Cardiac muscle cell (in vitro differentiated cells and primary cell): ENCODE results near the gene GABRG3. TPM values are rescaled to one million over a fixed set of nuclear protein-coding genes. Genes with fewer than 3 reads are reported as not detected.

ENCODE experiments used
- DNase-seq, 2 donors: peaks; one replicate each; pipeline versions ENCODE4 v3.0.0 to v3.0.0-alpha.2; 2010 to 2017; ENCODE audit warnings: low read depth in 1 of 2, low spot score in 1 of 2
- H3K27ac ChIP-seq: fragments of 200-600 bp; sonication (generic); 2 replicates; pipeline ENCODE4 v1.5.1; 2016
- H3K27me3 ChIP-seq: fragments of 200-600 bp; sonication (generic); 2 replicates; pipeline ENCODE4 v1.6.0; 2016; ENCODE audit warnings: control low read depth
- H3K36me3 ChIP-seq: fragments of 200-600 bp; sonication (generic); 2 replicates; pipeline ENCODE4 v1.5.1; 2016; ENCODE audit warnings: control low read depth
- H3K4me1 ChIP-seq: fragments of 200-600 bp; sonication (generic); 2 replicates; pipeline ENCODE4 v1.8.1; 2017; ENCODE audit warnings: low read depth, mild to moderate bottlenecking, mixed run types
- H3K4me3 ChIP-seq: fragments of 200-600 bp; sonication (generic); 2 replicates; pipeline ENCODE4 v1.5.1; 2016; ENCODE audit warnings: mild to moderate bottlenecking
- H3K9me3 ChIP-seq: fragments of 200-600 bp; sonication (generic); 2 replicates; pipeline ENCODE4 v1.5.1; 2017; ENCODE audit warnings: low read depth, mild to moderate bottlenecking, control low read depth
- CTCF ChIP-seq: IDR thresholded peaks from 2 replicates; pipeline ENCODE4 v1.5.1; 2012; ENCODE audit warnings: low read depth, mild to moderate bottlenecking, low read length
- polyA plus RNA-seq: library from polyadenylated mRNA; unstranded; fragments of >200 nt; fragmentation: Nextera tagmentation; extraction: Ambion mirVana; gene quantifications from 2 replicates; pipeline ENCODE4 v1.2.1, GENCODE V29; 2016
- total RNA-seq: library from RNA; depleted of rRNA; stranded (reverse); fragments of >200 nt; gene quantifications from 2 replicates; pipeline ENCODE4 v1.2.3, GENCODE V29; 2016

The GABRG3 gene
- total and polyA plus RNA-seq, 2 experiments from 2014 or later = not detected

DNA sequence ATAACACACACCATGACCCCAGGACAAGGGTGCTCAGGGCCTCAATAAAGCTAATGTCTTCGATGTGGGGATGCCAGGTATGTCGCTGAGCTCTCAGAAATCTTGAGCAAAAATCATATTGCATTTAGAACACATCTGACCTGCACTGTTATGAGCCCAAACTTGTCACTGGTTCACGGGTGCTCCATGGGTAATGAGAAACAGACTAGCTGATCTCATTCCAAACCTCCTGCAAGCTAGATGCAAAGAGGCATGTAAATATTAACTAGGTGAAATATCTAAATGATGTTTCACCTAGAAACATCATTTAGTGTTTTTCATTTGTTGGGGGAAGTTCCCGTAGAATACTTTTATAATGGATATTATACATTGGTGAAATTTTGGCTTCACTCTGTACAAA is 578.8 kb downstream of the GABRG3 start:
- H3K4me1 ChIP-seq = no peaks in the 10 kb centered on the region
- no peaks in the 10 kb centered on the region for H3K9me3 ChIP-seq
- no peaks in the 10 kb centered on the region for H3K27me3 ChIP-seq
- no peaks in the 10 kb centered on the region for H3K36me3 ChIP-seq
- DNase-seq = no peak
- TF ChIP-seq CTCF = no peak
- H3K4me3 ChIP-seq = no peak overlapping the region
- no peak overlapping the region for H3K27ac ChIP-seq

GRCh38 chr15:27550635-27551034 is 579.7 kb downstream of the GABRG3 start:
- H3K27ac ChIP-seq = no peak overlapping the region
- no peak for TF ChIP-seq CTCF
- no peak for DNase-seq
- H3K27me3 ChIP-seq = no peaks in the 10 kb centered on the region
- H3K4me1 ChIP-seq = no peaks in the 10 kb centered on the region
- no peak overlapping the region for H3K4me3 ChIP-seq
- H3K36me3 ChIP-seq = no peaks in the 10 kb centered on the region
- no peaks in the 10 kb centered on the region for H3K9me3 ChIP-seq

GRCh38 chr15:27561816-27562215 is 590.8 kb downstream of the GABRG3 start:
- no peak for TF ChIP-seq CTCF
- no peaks in the 10 kb centered on the region for H3K27me3 ChIP-seq
- H3K36me3 ChIP-seq = no peaks in the 10 kb centered on the region
- H3K4me1 ChIP-seq = no peaks in the 10 kb centered on the region
- no peaks in the 10 kb centered on the region for H3K9me3 ChIP-seq
- H3K27ac ChIP-seq = no peak overlapping the region
- H3K4me3 ChIP-seq = no peak overlapping the region
- no peak for DNase-seq

GRCh38 chr15:27563765-27564370 is 592.9 kb downstream of the GABRG3 start:
- H3K36me3 ChIP-seq = no peaks in the 10 kb centered on the region
- no peaks in the 10 kb centered on the region for H3K27me3 ChIP-seq
- H3K9me3 ChIP-seq = no peaks in the 10 kb centered on the region
- DNase-seq = no peak
- no peak overlapping the region for H3K27ac ChIP-seq
- TF ChIP-seq CTCF = no peak
- H3K4me1 ChIP-seq = no peaks in the 10 kb centered on the region
- no peak overlapping the region for H3K4me3 ChIP-seq

DNA sequence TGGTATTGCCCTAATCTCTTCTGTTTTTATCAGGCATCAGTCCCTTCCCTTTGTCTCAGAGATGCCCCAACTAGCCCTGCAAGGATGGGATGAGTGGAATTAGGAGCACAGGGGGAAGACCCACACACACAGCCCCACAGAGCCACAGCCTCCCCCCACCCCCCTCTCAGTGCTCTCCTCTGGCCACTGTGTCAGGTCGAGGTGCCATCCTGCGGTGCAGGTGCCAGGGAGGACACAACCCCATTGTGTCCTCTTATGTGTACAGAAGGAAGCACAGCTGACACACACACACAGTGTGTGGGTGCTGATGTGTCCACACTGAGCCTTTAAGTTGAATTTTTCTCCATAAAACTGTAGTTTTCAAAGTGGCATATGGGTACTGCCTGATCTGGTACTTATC is 593.7 kb downstream of the GABRG3 start:
- Histone ChIP-seq H3K4me1 (no peaks in the 10 kb centered on the region), H3K36me3 (no peaks in the 10 kb centered on the region), H3K9me3 (no peaks in the 10 kb centered on the region), H3K27me3 (no peaks in the 10 kb centered on the region), H3K4me3 (no peak overlapping the region), H3K27ac (no peak overlapping the region)
- no peak for DNase-seq
- TF ChIP-seq CTCF = no peak
